WERI-Rb-1 (cell line): ENCODE results near the gene FURIN.

ENCODE experiments used
- DNase-seq: peaks from one replicate; pipeline ENCODE4 v3.0.0-alpha.2; 2020
- H3K27ac ChIP-seq: fragments of 250-450 bp; sonication (Bioruptor Pico); 2 replicates; pipeline ENCODE4 v1.5.1; 2020; ENCODE audit warnings: mild to moderate bottlenecking, moderate library complexity
- H3K27me3 ChIP-seq: fragments of 250-450 bp; sonication (Bioruptor Pico); 2 replicates; pipeline ENCODE4 v1.5.1; 2021; ENCODE audit warnings: mild to moderate bottlenecking, low read depth, moderate library complexity; ENCODE audit not compliant: insufficient read depth, severe bottlenecking
- H3K36me3 ChIP-seq: fragments of 250-450 bp; sonication (Bioruptor Pico); 2 replicates; pipeline ENCODE4 v1.5.1; 2020; ENCODE audit warnings: mild to moderate bottlenecking, moderate library complexity
- H3K4me3 ChIP-seq: 2 replicates; pipeline ENCODE4 v1.5.1; 2011; ENCODE audit warnings: low read depth, mild to moderate bottlenecking, control low read depth, low read length
- H3K9me3 ChIP-seq: fragments of 250-450 bp; sonication (Bioruptor Pico); 2 replicates; pipeline ENCODE4 v1.5.1; 2021; ENCODE audit warnings: mild to moderate bottlenecking, moderate library complexity; ENCODE audit not compliant: severe bottlenecking
- CTCF ChIP-seq: IDR thresholded peaks from 2 replicates; pipeline ENCODE4 v1.5.1; 2011; ENCODE audit warnings: low read depth, mild to moderate bottlenecking, control low read depth, inconsistent platforms, low read length

Gene FURIN

GRCh38 chr15:90829942-90830440 lies 38.4 kb upstream of the FURIN start:
- no peak for DNase-seq
- Histone ChIP-seq H3K36me3 (no peaks in the 10 kb centered on the region), H3K27me3 (no peaks in the 10 kb centered on the region), H3K9me3 (peaks cover 4% of the 10 kb centered on the region), H3K27ac (no peak overlapping the region), H3K4me3 (no peak overlapping the region)
- no peak for TF ChIP-seq CTCF

- no peaks in the 10 kb centered on the region for H3K36me3 ChIP-seq
- no peak overlapping the region for H3K4me3 ChIP-seq
- no peak overlapping the region for H3K27ac ChIP-seq
- H3K9me3 ChIP-seq, result no peaks in the 10 kb centered on the region
- TF ChIP-seq CTCF, result no peak
- no peaks in the 10 kb centered on the region for H3K27me3 ChIP-seq
- no peak for DNase-seq
Observed at GRCh38 chr15:90834626-90835025, 33.8 kb upstream of the FURIN start.

- Histone ChIP-seq H3K36me3 (no peaks in the 10 kb centered on the region), H3K27ac (no peak overlapping the region), H3K9me3 (no peaks in the 10 kb centered on the region), H3K4me3 (no peak overlapping the region), H3K27me3 (no peaks in the 10 kb centered on the region)
- DNase-seq, result no peak
- no peak for TF ChIP-seq CTCF
Observed at GRCh38 chr15:90836296-90836871, 32.0 kb upstream of the FURIN start.

- Histone ChIP-seq H3K36me3 (no peaks in the 10 kb centered on the region), H3K9me3 (no peaks in the 10 kb centered on the region), H3K27ac (no peak overlapping the region), H3K27me3 (no peaks in the 10 kb centered on the region), H3K4me3 (no peak overlapping the region)
- no peak for DNase-seq
- TF ChIP-seq CTCF, result no peak
Observed at GRCh38 chr15:90837094-90837493, 31.3 kb upstream of the FURIN start.

GRCh38 chr15:90838139-90838538 lies 30.2 kb upstream of the FURIN start:
- no peak for TF ChIP-seq CTCF
- no peaks in the 10 kb centered on the region for H3K27me3 ChIP-seq
- DNase-seq, result peak; percentile 58
- H3K36me3 ChIP-seq, result no peaks in the 10 kb centered on the region
- no peak overlapping the region for H3K4me3 ChIP-seq
- H3K9me3 ChIP-seq, result no peaks in the 10 kb centered on the region
- H3K27ac ChIP-seq, result no peak overlapping the region

- no peak overlapping the region for H3K27ac ChIP-seq
- H3K9me3 ChIP-seq, result no peaks in the 10 kb centered on the region
- no peaks in the 10 kb centered on the region for H3K27me3 ChIP-seq
- TF ChIP-seq CTCF, result no peak
- no peak overlapping the region for H3K4me3 ChIP-seq
- no peak for DNase-seq
- no peaks in the 10 kb centered on the region for H3K36me3 ChIP-seq
Observed at GRCh38 chr15:90838544-90838943, 29.8 kb upstream of the FURIN start.
